K562 (cell line): Measurements from ENCODE around the gene PTPRE. TPM values are rescaled to one million over a fixed set of nuclear protein-coding genes. Genes with fewer than 3 reads are reported as not detected.

Experiments
- polyA plus RNA-seq, 8 experiments: library from polyadenylated mRNA; depleted of rRNA in 4 of 8; stranded (reverse) in 5 of 8; unstranded in 3 of 8; fragments of >200 nt; fragmentation: Nextera tagmentation in 2 of 8; fragmentation: Illumina TruSeq in 1 of 8; extraction: Ambion mirVana in 2 of 8; extraction: Trizol in 1 of 8; gene quantifications; 2 replicates each; pipeline versions ENCODE4 v1.2.1 to v1.2.3, GENCODE V29; 2011 to 2014; ENCODE audit warnings: inconsistent platforms in 1 of 8, missing spikeins in 1 of 8
- total RNA-seq, 7 experiments: library from RNA; depleted of rRNA in 6 of 7; stranded (reverse); fragments of >200 nt in 6 of 7; fragmentation: Illumina TruSeq in 2 of 7; extraction: Trizol in 2 of 7; gene quantifications; 2 replicates each; pipeline versions ENCODE4 v1.2.1 to v1.2.3, GENCODE V29; 2011 to 2021; ENCODE audit warnings: low replicate concordance in 1 of 7
- TF ChIP-seq, protein P1 (sequence below): fragments of 450-650 bp; IDR thresholded peaks from 2 replicates; pipeline ENCODE4 v1.6.1; 2016; ENCODE audit warnings: low read depth
- TF ChIP-seq, protein P2 (sequence below): fragments of 450-650 bp; IDR thresholded peaks from 2 replicates; pipeline ENCODE4 v1.6.1; 2014; ENCODE audit warnings: low read depth, mild to moderate bottlenecking, moderate library complexity, borderline replicate concordance

PTPRE gene
- total and polyA plus RNA-seq, 9 of the 15 experiments (the other 6 are each of a cell fraction or from before 2014, with no cell fraction given) = 0.01 to 0.13 (median 0.04) TPM; not detected in 4

DNA sequence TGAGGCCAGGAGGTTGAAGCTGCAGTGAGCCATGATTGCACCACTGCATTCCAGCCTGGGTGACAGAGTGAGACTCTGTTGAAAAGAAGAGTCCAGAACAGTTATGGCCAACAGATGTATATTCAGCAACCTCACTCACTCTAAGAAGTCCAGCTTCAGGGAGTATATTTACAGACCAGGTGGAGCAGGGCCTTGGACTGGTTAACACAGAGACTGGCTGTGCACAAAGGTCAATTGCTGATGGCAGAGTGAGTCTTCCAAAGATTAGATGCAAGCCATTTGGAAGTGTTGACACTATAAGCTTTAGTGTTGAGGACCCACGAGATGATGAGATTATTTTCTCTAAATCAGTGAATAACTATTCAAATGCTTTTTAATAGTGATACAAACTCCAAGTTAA is 39.1 kb upstream of the PTPRE start (continued):
- TF ChIP-seq, protein P1, sequence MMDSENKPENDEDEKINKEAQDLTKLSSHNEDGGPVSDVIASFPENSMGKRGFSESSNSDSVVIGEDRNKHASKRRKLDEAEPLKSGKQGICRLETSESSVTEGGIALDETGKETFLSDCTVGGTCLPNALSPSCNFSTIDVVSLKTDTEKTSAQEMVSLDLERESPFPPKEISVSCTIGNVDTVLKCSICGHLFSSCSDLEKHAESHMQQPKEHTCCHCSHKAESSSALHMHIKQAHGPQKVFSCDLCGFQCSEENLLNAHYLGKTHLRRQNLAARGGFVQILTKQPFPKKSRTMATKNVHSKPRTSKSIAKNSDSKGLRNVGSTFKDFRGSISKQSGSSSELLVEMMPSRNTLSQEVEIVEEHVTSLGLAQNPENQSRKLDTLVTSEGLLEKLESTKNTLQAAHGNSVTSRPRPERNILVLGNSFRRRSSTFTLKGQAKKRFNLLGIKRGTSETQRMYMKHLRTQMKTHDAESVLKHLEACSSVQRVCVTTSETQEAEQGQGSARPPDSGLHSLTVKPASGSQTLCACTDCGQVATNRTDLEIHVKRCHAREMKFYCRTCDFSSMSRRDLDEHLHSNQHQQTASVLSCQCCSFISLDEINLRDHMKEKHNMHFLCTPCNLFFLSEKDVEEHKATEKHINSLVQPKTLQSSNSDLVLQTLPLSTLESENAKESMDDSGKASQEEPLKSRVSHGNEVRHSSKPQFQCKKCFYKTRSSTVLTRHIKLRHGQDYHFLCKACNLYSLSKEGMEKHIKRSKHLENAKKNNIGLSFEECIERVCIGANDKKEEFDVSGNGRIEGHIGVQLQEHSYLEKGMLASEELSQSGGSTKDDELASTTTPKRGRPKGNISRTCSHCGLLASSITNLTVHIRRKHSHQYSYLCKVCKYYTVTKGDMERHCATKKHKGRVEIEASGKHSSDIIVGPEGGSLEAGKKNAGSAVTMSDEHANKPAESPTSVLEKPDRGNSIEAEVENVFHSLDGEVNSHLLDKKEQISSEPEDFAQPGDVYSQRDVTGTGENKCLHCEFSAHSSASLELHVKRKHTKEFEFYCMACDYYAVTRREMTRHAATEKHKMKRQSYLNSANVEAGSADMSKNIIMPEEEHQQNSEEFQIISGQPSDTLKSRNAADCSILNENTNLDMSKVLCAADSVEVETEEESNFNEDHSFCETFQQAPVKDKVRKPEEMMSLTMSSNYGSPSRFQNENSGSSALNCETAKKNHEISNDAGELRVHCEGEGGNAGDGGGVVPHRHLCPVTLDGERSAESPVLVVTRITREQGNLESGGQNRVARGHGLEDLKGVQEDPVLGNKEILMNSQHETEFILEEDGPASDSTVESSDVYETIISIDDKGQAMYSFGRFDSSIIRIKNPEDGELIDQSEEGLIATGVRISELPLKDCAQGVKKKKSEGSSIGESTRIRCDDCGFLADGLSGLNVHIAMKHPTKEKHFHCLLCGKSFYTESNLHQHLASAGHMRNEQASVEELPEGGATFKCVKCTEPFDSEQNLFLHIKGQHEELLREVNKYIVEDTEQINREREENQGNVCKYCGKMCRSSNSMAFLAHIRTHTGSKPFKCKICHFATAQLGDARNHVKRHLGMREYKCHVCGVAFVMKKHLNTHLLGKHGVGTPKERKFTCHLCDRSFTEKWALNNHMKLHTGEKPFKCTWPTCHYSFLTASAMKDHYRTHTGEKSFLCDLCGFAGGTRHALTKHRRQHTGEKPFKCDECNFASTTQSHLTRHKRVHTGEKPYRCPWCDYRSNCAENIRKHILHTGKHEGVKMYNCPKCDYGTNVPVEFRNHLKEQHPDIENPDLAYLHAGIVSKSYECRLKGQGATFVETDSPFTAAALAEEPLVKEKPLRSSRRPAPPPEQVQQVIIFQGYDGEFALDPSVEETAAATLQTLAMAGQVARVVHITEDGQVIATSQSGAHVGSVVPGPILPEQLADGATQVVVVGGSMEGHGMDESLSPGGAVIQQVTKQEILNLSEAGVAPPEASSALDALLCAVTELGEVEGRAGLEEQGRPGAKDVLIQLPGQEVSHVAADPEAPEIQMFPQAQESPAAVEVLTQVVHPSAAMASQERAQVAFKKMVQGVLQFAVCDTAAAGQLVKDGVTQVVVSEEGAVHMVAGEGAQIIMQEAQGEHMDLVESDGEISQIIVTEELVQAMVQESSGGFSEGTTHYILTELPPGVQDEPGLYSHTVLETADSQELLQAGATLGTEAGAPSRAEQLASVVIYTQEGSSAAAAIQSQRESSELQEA = no peak
- TF ChIP-seq, protein P2, sequence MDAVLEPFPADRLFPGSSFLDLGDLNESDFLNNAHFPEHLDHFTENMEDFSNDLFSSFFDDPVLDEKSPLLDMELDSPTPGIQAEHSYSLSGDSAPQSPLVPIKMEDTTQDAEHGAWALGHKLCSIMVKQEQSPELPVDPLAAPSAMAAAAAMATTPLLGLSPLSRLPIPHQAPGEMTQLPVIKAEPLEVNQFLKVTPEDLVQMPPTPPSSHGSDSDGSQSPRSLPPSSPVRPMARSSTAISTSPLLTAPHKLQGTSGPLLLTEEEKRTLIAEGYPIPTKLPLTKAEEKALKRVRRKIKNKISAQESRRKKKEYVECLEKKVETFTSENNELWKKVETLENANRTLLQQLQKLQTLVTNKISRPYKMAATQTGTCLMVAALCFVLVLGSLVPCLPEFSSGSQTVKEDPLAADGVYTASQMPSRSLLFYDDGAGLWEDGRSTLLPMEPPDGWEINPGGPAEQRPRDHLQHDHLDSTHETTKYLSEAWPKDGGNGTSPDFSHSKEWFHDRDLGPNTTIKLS = no peak
